ENCODE results near the gene RNF19B. TPM values are rescaled to one million over a fixed set of nuclear protein-coding genes. Genes with fewer than 3 reads are reported as not detected.

The RNF19B gene
- total RNA-seq, 1 donor from 2014 or later, result 24.6 TPM

- Histone ChIP-seq H3K4me3 (no peak overlapping the region), H3K27me3 (no peaks in the 10 kb centered on the region), H3K9me3 (no peaks in the 10 kb centered on the region), H3K36me3 (no peaks in the 10 kb centered on the region), H3K4me1 (peaks cover 32% of the 10 kb centered on the region), H3K27ac (no peak overlapping the region)
- no peak for TF ChIP-seq POLR2AphosphoS5 (IDR thresholded peaks at IDR 0.05; ENCODE audit: insufficient read depth in 1 of 2, low read depth in 1 of 2)
- TF ChIP-seq CTCF (IDR thresholded peaks at IDR 0.05), result no peak
- DNase-seq (ENCODE audit: extremely low spot score in 2 of 2), result no peak
- intact Hi-C loops (cut with DNase I), result no loop called here
These were observed 66.6 kb downstream of the RNF19B start for GRCh38 chr1:32898056-32898455.

GRCh38 chr1:32897082-32898049 is 67.2 kb downstream of the RNF19B start:
- peak in 1 of 2 donors; percentile 67 for DNase-seq (ENCODE audit: extremely low spot score in 2 of 2)
- H3K9me3 ChIP-seq, result no peaks in the 10 kb centered on the region
- H3K4me1 ChIP-seq, result peaks cover 39% of the 10 kb centered on the region
- intact Hi-C loops (cut with DNase I), result no loop called here
- no peak overlapping the region for H3K27ac ChIP-seq
- no peak overlapping the region for H3K4me3 ChIP-seq
- TF ChIP-seq CTCF (IDR thresholded peaks at IDR 0.05) (no peak), POLR2AphosphoS5 (IDR thresholded peaks at IDR 0.05; ENCODE audit: insufficient read depth in 1 of 2, low read depth in 1 of 2) (no peak), POLR2A (IDR thresholded peaks at IDR 0.05) (no peak)
- no peaks in the 10 kb centered on the region for H3K27me3 ChIP-seq
- no peaks in the 10 kb centered on the region for H3K36me3 ChIP-seq

GRCh38 chr1:32896451-32896850 is 68.2 kb downstream of the RNF19B start:
- Histone ChIP-seq H3K4me3 (no peak overlapping the region), H3K27ac (no peak overlapping the region), H3K9me3 (no peaks in the 10 kb centered on the region), H3K4me1 (peaks cover 37% of the 10 kb centered on the region), H3K36me3 (no peaks in the 10 kb centered on the region), H3K27me3 (no peaks in the 10 kb centered on the region)
- intact Hi-C loops (cut with DNase I), result no loop called here
- DNase-seq (ENCODE audit: extremely low spot score in 2 of 2), result no peak
- no peak for TF ChIP-seq POLR2A (IDR thresholded peaks at IDR 0.05)
- no peak for TF ChIP-seq CTCF (IDR thresholded peaks at IDR 0.05)

GRCh38 chr1:32895325-32896215 is 69.0 kb downstream of the RNF19B start:
- no peak for DNase-seq (ENCODE audit: extremely low spot score in 2 of 2)
- Histone ChIP-seq H3K27me3 (no peaks in the 10 kb centered on the region), H3K4me1 (peaks cover 32% of the 10 kb centered on the region), H3K4me3 (no peak overlapping the region), H3K27ac (no peak overlapping the region), H3K9me3 (no peaks in the 10 kb centered on the region), H3K36me3 (no peaks in the 10 kb centered on the region)
- intact Hi-C loops (cut with DNase I), result no loop called here
- TF ChIP-seq CTCF (IDR thresholded peaks at IDR 0.05) (no peak), POLR2AphosphoS5 (IDR thresholded peaks at IDR 0.05; ENCODE audit: insufficient read depth in 1 of 2, low read depth in 1 of 2) (no peak), POLR2A (IDR thresholded peaks at IDR 0.05) (no peak)

Data from vagina (tissue), 2 donors.